SK-N-SH treated with all-trans-retinoic acid at 6 μM for 48 hours (cell line): ENCODE results near the gene PCLO.

Experiments used
- CREB5 ChIP-seq: fragments of 250-450 bp; sonication (Bioruptor Pico); IDR thresholded peaks from 2 replicates; pipeline ENCODE4 v1.5.1; 2020; ENCODE audit warnings: low read depth, mild to moderate bottlenecking, moderate library complexity
- CSDC2 ChIP-seq: fragments of 250-450 bp; sonication (Bioruptor Pico); IDR thresholded peaks from 2 replicates; pipeline ENCODE4 v1.5.0; 2020; ENCODE audit warnings: mild to moderate bottlenecking, moderate library complexity
- CSRNP3 ChIP-seq: fragments of 250-450 bp; sonication (Bioruptor Pico); IDR thresholded peaks from 2 replicates; pipeline ENCODE4 v1.5.1; 2021; ENCODE audit warnings: mild to moderate bottlenecking, moderate library complexity
- GLIS3 ChIP-seq: fragments of 250-450 bp; sonication (Bioruptor Pico); IDR thresholded peaks from 2 replicates; pipeline ENCODE4 v1.5.0; 2020; ENCODE audit warnings: mild to moderate bottlenecking, moderate library complexity
- ISL1 ChIP-seq: fragments of 250-450 bp; sonication (Bioruptor Pico); IDR thresholded peaks from 2 replicates; pipeline ENCODE4 v2.1.2; 2022; ENCODE audit warnings: mild to moderate bottlenecking, moderate library complexity
- ZFP30 ChIP-seq: fragments of 450-650 bp; formaldehyde crosslinking; IDR thresholded peaks from 2 replicates; pipeline ENCODE4 v1.5.0; 2022; ENCODE audit warnings: mild to moderate bottlenecking, moderate library complexity

GRCh38 chr7:83032195-83032594 lies 130.5 kb downstream of the PCLO start:
- TF ChIP-seq CSRNP3 (CRISPR knock-in tag) = no peak
- TF ChIP-seq CREB5 (CRISPR knock-in tag) = no peak
- no peak for TF ChIP-seq ISL1 (CRISPR knock-in tag)
- no peak for TF ChIP-seq ZFP30 (CRISPR knock-in tag)
- no peak for TF ChIP-seq CSDC2 (CRISPR knock-in tag)
- TF ChIP-seq GLIS3 (CRISPR knock-in tag) = no peak
